K562 (cell line): ENCODE data around the gene TAF10. TPM values are rescaled to one million over a fixed set of nuclear protein-coding genes. Genes with fewer than 3 reads are reported as not detected.
A peak's percentile ranks its signal among the peaks of the same experiment; 100 is the strongest.

Source experiments
- ARID3A ChIP-seq: IDR thresholded peaks from 2 replicates; pipeline ENCODE4 v1.6.1; 2012; ENCODE audit warnings: low read depth, low read length, improper control_type of control experiment, borderline replicate concordance
- ARID3B ChIP-seq: fragments of 250-450 bp; sonication (Bioruptor Pico); IDR thresholded peaks from 2 replicates; pipeline ENCODE4 v1.4.0; 2020; ENCODE audit warnings: borderline replicate concordance
- ATF3 ChIP-seq, 2 experiments: fragments of 450-650 bp in 1 of 2; sonication (generic) in 1 of 2; formaldehyde crosslinking in 1 of 2; IDR thresholded peaks in 1 of 2; conservative IDR thresholded peaks in 1 of 2; 2 replicates each; pipeline versions ENCODE4 v1.6.1 to v1.8.1; 2016 to 2023; ENCODE audit warnings: mild to moderate bottlenecking in 2 of 2, moderate library complexity in 2 of 2, inconsistent platforms in 1 of 2, missing genetic modification reagents in 1 of 2
- CBFA2T3 ChIP-seq: fragments of 450-650 bp; IDR thresholded peaks from 2 replicates; pipeline ENCODE4 v1.6.1; 2017
- CHD1 ChIP-seq: fragments of 200-600 bp; sonication (generic); IDR thresholded peaks from one replicate; pipeline ENCODE4 v1.6.1; 2012; ENCODE audit warnings: mild to moderate bottlenecking, moderate library complexity, low read length, inconsistent platforms
- ETV6 ChIP-seq, 3 experiments: fragments of 150-350 bp in 1 of 3; sonication (generic) in 1 of 3; formaldehyde crosslinking in 1 of 3; IDR thresholded peaks; 2 replicates each; pipeline versions ENCODE4 v1.6.1 to v1.8.0; 2014 to 2022; ENCODE audit warnings: borderline replicate concordance in 2 of 3, low read depth in 2 of 3, antibody characterized with exemption in 1 of 3, low read length in 1 of 3, mild to moderate bottlenecking in 1 of 3, missing genetic modification reagents in 1 of 3
- FOXA3 ChIP-seq, 2 experiments: fragments of 450-650 bp in 1 of 2; sonication (generic) in 1 of 2; formaldehyde crosslinking; IDR thresholded peaks in 1 of 2; conservative IDR thresholded peaks in 1 of 2; 2 replicates each; pipeline versions ENCODE4 v1.4.0 to v1.8.0; 2020 to 2022; ENCODE audit warnings: mild to moderate bottlenecking in 2 of 2, missing genetic modification reagents in 1 of 2
- HDAC1 ChIP-seq, 2 experiments: fragments of 450-650 bp; IDR thresholded peaks; 2 replicates each; pipeline ENCODE4 v1.6.1; 2016 to 2017; ENCODE audit warnings: inconsistent platforms in 1 of 2, mild to moderate bottlenecking in 1 of 2, moderate library complexity in 1 of 2
- HNRNPUL1 ChIP-seq: fragments of 200-400 bp; formaldehyde crosslinking; IDR thresholded peaks from 2 replicates; pipeline ENCODE4 v1.6.1; 2017; ENCODE audit warnings: low read length
- MAFK ChIP-seq: IDR thresholded peaks from 2 replicates; pipeline ENCODE4 v1.6.1; 2011; ENCODE audit warnings: low read length, improper control_type of control experiment
- MAX ChIP-seq: sonication (generic); formaldehyde crosslinking; IDR thresholded peaks from 2 replicates; pipeline ENCODE4 v1.9.0; 2022; ENCODE audit warnings: mild to moderate bottlenecking, missing genetic modification reagents
- PRPF4 ChIP-seq: fragments of 200-400 bp; formaldehyde crosslinking; IDR thresholded peaks from one replicate; pipeline ENCODE4 v1.6.1; 2017; ENCODE audit warnings: low read length, low read depth, mild to moderate bottlenecking; ENCODE audit not compliant: insufficient read depth, poor library complexity, severe bottlenecking
- RBM39 ChIP-seq: fragments of 200-400 bp; formaldehyde crosslinking; optimal IDR thresholded peaks from 2 replicates; pipeline ENCODE3; 2018; ENCODE audit warnings: low read depth, low read length
- SFPQ ChIP-seq: fragments of 200-400 bp; formaldehyde crosslinking; IDR thresholded peaks from 2 replicates; pipeline ENCODE4 v1.6.1; 2017; ENCODE audit warnings: mild to moderate bottlenecking, low read depth, low read length, moderate library complexity
- ZNF311 ChIP-seq: fragments of 250-450 bp; sonication (Bioruptor Pico); IDR thresholded peaks from 2 replicates; pipeline ENCODE4 v1.4.0; 2020; ENCODE audit warnings: mild to moderate bottlenecking, moderate library complexity
- ZNF408 ChIP-seq: fragments of 250-450 bp; sonication (Bioruptor Pico); IDR thresholded peaks from 2 replicates; pipeline ENCODE4 v1.4.0; 2020; ENCODE audit warnings: low read depth, mild to moderate bottlenecking, moderate library complexity
- polyA plus RNA-seq, 8 experiments: library from polyadenylated mRNA; depleted of rRNA in 4 of 8; stranded (reverse) in 5 of 8; unstranded in 3 of 8; fragments of >200 nt; fragmentation: Nextera tagmentation in 2 of 8; fragmentation: Illumina TruSeq in 1 of 8; extraction: Ambion mirVana in 2 of 8; extraction: Trizol in 1 of 8; gene quantifications; 2 replicates each; pipeline versions ENCODE4 v1.2.1 to v1.2.3, GENCODE V29; 2011 to 2014; ENCODE audit warnings: inconsistent platforms in 1 of 8, missing spikeins in 1 of 8
- total RNA-seq, 7 experiments: library from RNA; depleted of rRNA in 6 of 7; stranded (reverse); fragments of >200 nt in 6 of 7; fragmentation: Illumina TruSeq in 2 of 7; extraction: Trizol in 2 of 7; gene quantifications; 2 replicates each; pipeline versions ENCODE4 v1.2.1 to v1.2.3, GENCODE V29; 2011 to 2021; ENCODE audit warnings: low replicate concordance in 1 of 7

The TAF10 gene
- total and polyA plus RNA-seq, 9 of the 15 experiments (the other 6 are each of a cell fraction or from before 2014, with no cell fraction given) = 19.5 to 197 (median 121) TPM

GRCh38 chr11:6635082-6635932 lies 23.3 kb upstream of the TAF10 start (continued):
- TF ChIP-seq MAFK (no peak), HDAC1 (IDR thresholded peaks at IDR 0.05) (no peak), ARID3B (CRISPR knock-in tag) (no peak), ARID3A (no peak), ZNF311 (CRISPR knock-in tag) (no peak), ATF3 (IDR thresholded peaks at IDR 0.05) (no peak), ATF3 (CRISPR knock-in tag; conservative IDR thresholded peaks at IDR 0.05) (no peak), ETV6 (IDR thresholded peaks at IDR 0.05; ENCODE audit: borderline replicate concordance in 1 of 2, low read depth in 2 of 2, low read length in 1 of 2) (peak; percentile 50 to 84; a peak in 2 of 4 replicates), ETV6 (CRISPR knock-in tag; IDR thresholded peaks at IDR 0.05; ENCODE audit: borderline replicate concordance) (no peak), HNRNPUL1 (no peak), CHD1 (no peak), SFPQ (no peak), FOXA3 (CRISPR knock-in tag; conservative IDR thresholded peaks at IDR 0.05 in 1 of 2, IDR thresholded peaks at IDR 0.05 in 1 of 2) (peak in 1 of 2 experiments; percentile 51; a peak in 2 of 4 replicates), MAX (CRISPR knock-in tag) (no peak), ZNF408 (CRISPR knock-in tag) (no peak), RBM39 (no peak), CBFA2T3 (peak; percentile 55), PRPF4 (no peak)
